Right lobe of liver (tissue), 4 donors: ENCODE data around the gene LDAH.

Source experiments
- CTCF ChIP-seq, 4 donors: fragments of 200-600 bp in 3 of 4; fragments of 450-650 bp in 1 of 4; IDR thresholded peaks; one replicate each; pipeline versions ENCODE4 v1.5.1 to v1.8.0; 2016 to 2022; ENCODE audit warnings: antibody characterized with exemption in 4 of 4, mild to moderate bottlenecking in 2 of 4
- POLR2A ChIP-seq: fragments of 450-650 bp; IDR thresholded peaks from one replicate; pipeline ENCODE4 v1.6.1; 2017; ENCODE audit warnings: antibody characterized with exemption, mild to moderate bottlenecking
- donor health status: DM: no; HTN: no; CAD: no.
- donor health status: DM: no; HTN: no; CAD: no.
- donor health status: DM: no; HTN: yes; CAD: no.

GRCh38 chr2:20868377-20868776 is 45.5 kb upstream of the LDAH start:
- TF ChIP-seq CTCF (IDR thresholded peaks at IDR 0.05) (no peak), POLR2A (no peak)
